NCI-H526 treated with DMSO at 0.1 percent for 48 hours (cell line): ENCODE results near the gene TRAPPC2.
"Not testable (repeated sequence)": the region's sequence is repeated elsewhere in the genome, so short reads cannot be mapped to it uniquely, and the experiment has no call there.

Experiments used
- DNase-seq: peaks from one replicate; lab custom pipeline; 2025; lab: John Stamatoyannopoulos, UW

TRAPPC2 gene

DNA sequence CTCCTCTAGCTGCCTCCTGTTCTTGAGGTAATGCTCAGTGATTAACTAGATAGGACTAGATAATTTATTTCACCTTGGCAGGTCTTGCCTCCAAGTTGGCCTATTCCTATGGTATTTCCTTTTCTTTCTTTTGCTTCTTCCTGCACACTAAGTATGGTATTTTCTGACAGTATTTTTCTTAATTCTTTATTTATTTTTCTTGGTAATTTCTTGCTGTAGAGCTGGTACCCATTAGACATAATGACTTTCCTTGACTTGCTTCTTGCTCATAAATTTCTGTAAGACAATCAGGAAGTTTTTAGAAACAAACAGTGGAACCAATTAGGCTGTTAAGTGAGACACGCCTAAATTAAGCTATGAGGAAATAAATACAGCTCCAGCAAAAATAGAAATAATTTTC is 36.0 kb downstream of the TRAPPC2 start:
- DNase-seq = no peak

- no peak for DNase-seq
These were observed 36.4 kb downstream of the TRAPPC2 start for GRCh38 chrX:13697976-13698375.

- no peak for DNase-seq
These were observed 37.0 kb downstream of the TRAPPC2 start for GRCh38 chrX:13697455-13697854.

DNA sequence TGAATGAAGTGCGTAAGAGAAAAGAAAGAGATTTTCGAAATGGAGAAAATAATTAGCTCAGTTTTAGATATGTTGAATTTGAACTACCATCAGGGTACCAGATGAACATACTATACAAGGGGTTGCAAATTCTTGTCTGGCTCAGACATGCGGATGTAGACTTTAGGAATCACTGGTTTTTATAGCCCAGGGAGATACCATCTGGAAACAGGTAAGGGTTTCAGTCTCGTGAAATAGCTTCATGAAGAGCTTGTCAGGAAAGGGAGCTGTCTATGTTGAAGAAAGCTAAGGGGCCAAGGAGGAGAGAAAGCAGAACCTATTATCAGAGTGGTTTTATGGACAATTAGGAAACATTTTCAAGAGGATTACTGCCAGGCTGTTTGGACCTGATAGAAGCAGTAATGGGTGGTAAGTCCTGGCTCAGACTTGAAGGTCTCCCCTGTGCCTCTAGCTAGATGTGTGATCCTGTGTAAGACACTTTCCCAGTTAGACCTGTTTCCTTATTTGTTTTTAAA is 38.8 kb downstream of the TRAPPC2 start:
- DNase-seq = no peak

DNA sequence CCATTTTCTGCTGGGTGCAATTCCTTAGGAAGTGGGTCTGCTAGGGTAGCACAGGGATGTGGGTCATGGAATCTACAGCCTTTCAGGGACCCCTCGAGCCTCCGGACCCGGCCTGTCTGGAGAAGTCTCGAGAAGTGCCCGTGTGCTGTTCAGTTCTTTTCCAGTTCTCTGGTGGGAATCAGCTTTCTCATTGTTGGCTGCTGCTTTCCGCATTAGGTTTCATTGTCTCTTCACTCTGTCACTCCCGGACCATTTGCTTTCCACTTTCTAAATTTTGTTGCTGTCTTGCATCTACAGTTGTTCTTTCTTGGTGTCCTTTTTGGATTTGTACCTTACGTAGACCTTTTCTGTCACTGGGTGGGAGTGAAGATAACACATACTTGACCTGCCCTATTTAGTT is 39.4 kb downstream of the TRAPPC2 start:
- no peak for DNase-seq

- no peak for DNase-seq
These were observed 40.1 kb downstream of the TRAPPC2 start for GRCh38 chrX:13694359-13694758.

- no peak for DNase-seq
These were observed 41.0 kb downstream of the TRAPPC2 start for GRCh38 chrX:13693341-13693961.

DNA sequence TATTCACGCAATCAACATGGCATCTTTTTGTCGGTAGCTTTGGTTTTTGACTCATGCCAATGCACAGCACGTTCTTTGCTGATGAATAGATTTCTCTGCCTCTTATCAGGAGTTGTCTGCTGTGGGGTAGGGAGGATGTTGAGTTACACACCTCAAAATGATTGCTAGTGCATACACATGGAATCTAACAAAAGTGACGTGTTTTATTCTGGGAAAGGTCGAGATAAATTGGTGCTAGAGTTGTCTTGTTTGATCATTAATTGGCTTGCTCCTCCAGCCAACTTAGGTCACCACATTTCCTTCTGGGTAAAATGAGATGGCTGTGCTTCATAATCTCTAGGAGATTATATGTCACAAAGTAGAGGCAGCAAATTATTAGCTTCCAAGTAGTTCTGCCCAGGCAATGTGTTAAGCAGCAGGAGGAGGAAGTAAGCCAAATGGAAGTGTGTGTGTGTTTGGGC is 41.6 kb downstream of the TRAPPC2 start:
- DNase-seq = no peak

- DNase-seq = no peak
These were observed 42.5 kb downstream of the TRAPPC2 start for GRCh38 chrX:13691841-13692371.

DNA sequence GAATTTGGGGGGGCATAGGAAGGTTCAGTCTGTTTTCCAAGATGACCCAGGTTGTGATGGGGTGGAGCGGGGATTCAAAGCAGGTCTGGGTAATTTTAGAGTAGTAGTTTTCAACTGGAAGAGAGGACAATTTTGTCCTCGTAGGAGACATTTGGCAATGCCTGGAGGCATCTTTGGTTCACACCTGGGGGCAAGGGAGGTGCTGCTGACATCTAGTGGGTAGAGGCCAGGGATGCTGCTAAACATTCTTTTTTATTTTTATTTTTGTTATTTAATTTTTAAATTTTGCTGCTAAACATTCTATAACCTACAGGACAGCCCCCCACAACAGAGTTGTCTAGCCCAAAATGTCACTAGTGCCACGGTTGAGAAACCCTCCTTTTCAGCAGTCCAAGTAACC is 43.6 kb downstream of the TRAPPC2 start:
- no peak for DNase-seq

DNA sequence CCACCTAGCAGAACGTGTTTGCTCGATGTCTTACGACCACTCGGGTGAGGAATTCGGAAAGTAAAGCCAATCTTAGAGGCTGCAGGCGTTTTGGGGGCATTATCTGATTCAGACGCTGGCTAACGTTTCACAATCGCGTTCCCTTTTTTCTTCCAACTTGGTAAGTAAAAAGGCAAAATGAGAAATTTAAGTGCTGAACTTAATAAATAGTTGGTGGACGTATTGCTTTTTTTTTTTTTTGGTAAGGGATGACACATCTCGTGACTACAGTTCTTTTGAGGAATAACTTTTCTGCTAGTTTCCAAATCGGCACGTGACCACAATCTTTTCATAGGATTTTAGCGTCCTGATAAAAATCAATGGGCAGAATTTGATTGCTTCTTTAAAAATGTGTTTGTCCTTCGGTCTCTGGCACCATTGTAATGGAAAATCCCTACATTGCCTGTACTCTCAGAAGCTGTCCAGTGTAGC is 44.6 kb downstream of the TRAPPC2 start:
- DNase-seq = no peak

DNA sequence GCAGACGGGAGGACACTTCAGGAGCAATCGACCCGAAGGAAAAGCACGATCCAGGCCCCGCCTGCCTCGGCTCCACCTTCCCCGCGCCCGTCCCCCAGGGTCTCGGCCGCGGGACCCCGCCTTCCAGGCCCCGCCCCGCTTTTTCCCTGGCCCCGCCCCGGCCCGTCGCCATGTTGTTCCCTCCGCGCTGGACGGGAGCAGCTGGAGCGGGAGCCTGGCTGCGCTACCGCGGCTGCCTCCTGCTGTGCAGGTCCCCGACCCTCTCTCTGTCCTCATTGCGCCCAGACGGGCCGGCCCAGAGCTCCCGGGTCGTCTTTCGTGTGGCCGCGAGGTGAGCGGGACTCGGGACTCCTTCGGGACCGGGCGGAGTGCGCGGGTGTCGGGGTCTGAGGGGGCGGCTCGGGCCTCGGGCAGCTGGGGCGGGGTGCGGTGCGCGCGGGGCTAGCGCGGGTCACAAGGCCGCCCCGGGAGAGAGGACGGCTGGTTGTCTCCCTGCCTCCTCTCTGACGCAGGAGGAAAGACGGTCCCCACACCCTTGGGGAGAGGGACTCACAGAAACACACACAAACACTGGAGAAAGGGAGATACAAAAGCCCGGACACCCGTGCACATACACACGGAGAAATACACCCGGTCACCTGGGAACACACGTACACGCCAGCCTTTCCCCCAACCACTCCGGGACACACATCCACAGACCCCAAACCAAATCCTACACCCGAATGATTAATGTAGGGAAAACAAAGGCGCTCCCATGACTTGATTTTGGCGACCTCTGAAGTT is 45.3 kb downstream of the TRAPPC2 start, which contains the start of gene RAB9A:
Gene RAB9A (plus strand): TSS at position 171 of the 783 bp plus-strand sequence. CDS start 19,619 bp downstream, outside the sequence.
- DNase-seq = peak; percentile 64

DNA sequence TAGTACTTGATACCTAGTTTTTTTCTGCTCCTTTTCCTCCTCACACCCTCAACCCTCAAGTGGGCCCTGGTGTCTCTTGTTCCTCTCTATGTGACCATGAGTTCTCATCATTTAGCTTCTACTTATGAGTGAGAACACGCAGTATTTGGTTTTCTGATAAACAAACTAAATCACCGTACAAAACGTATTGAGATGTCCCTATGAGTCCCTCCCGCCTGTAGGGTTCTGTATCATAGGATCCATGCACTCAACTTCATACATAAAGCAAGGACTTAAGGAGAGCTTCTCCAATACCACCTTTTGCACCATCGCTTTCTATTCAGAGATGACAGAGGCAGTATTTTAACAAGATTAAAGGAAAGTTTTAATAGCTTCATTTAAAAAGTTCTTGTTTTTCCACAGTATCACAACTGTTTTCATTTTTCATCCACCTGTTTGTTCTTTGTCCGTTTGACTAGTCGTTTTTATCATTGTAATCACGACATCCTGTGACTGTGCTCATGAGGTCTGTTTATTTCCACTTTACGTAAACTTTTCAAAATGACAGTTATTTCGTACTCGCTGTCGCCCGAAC is 45.9 kb downstream of the TRAPPC2 start:
- DNase-seq = no peak

- no peak for DNase-seq
These were observed 47.2 kb downstream of the TRAPPC2 start for GRCh38 chrX:13687203-13687602.

- no peak for DNase-seq
These were observed 49.2 kb downstream of the TRAPPC2 start for GRCh38 chrX:13685126-13685763.

GRCh38 chrX:13684361-13684760 is 50.1 kb downstream of the TRAPPC2 start:
- DNase-seq = no peak

DNA sequence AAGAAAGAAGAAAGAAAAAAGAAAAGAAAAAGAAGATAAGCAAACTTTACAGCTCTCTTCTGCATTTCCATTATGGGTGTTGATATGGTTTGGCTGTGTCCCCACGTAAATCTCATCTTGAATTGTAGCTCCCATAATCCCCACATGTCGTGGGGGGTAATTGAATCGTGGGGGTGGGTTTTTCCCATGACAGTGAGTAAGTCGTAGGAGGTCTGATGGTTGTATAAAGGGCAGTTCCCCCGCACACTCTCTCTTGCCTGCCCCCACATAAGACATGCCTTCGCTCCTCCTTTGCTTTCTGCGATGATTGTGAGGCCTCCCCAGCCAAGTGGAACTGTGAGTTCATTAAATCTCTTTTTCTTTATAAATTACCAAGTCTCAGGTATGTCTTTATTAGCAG is 52.8 kb downstream of the TRAPPC2 start:
- no peak for DNase-seq

DNA sequence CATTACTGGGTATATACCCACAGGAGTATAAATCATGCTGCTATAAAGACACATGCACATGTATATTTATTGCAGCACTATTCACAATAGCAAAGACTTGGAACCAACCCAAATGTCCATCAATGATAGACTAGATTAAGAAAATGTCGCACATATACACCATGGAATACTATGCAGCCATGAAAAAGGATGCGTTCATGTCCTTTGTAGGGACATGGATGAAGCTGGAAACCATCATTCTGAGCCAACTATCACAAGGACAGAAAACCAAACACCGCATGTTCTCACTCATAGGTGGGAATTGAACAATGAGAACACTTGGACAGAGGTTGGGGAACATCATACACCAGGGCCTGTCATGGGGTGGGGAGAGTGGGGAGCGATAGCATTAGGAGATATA is 54.7 kb downstream of the TRAPPC2 start:
- not testable (repeated sequence) for DNase-seq

GRCh38 chrX:13676885-13677284 is 57.5 kb downstream of the TRAPPC2 start:
- no peak for DNase-seq

DNA sequence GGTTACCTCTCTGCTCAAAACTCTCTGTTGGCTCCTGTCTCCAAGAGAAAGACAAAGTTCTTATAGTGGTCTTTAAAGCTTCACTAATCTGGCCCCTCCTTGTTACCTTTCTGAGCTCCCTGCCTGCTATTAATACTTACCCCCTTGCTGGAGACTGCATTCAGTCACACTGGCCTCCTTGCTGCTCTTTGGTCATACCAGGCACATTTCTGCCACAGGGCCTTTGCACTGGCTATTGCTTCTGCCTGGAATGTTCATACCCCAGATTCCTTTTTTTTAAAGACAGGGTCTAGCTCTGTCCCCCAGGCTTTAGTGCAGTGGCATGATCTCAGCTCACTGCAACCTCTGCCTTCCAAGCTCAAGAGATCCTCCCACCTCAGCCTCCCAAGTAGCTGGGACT is 61.4 kb downstream of the TRAPPC2 start:
- DNase-seq = no peak

DNA sequence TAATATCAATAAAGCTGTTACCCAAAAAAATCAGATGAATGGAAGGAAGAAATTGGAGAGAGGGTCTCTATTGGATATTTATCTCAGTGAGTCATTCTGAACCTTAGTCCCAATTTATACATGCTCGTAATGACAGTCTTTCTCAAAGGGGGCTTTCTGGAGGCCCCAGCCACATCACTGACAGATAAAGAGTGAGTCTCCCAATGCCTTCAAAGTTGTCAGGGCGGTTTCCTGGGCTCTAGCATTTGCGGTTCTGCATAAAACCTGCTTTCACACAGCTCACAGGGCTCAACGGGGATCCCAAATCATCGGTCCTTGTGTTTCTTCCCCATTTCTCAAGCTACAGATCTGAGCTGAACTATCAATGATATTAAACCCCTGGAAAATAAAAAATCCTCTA is 64.2 kb downstream of the TRAPPC2 start:
- DNase-seq = no peak

GRCh38 chrX:13669755-13670154 is 64.7 kb downstream of the TRAPPC2 start:
- not testable (repeated sequence) for DNase-seq
